Prostate gland (tissue), 2 donors: ENCODE results near the gene SRD5A1. TPM values are rescaled to one million over a fixed set of nuclear protein-coding genes. Genes with fewer than 3 reads are reported as not detected.

Source experiments
- DNase-seq: peaks from one replicate; pipeline ENCODE4 v3.0.0-alpha.2; 2019; ENCODE audit warnings: low spot score
- H3K27ac ChIP-seq, 2 donors: fragments of 200-600 bp; sonication (generic); 2 replicates each; pipeline ENCODE4 v1.5.1; 2017 to 2019
- H3K27me3 ChIP-seq: fragments of 200-600 bp; sonication (generic); replicated peaks from 2 replicates; pipeline ENCODE4 v1.5.1; 2019; ENCODE audit not compliant: insufficient read depth
- H3K36me3 ChIP-seq, 2 donors: fragments of 200-600 bp; sonication (generic); 1 replicate in 1 of 2; 2 replicates in 1 of 2; pipeline versions ENCODE4 v1.5.1 to v1.8.1; 2017 to 2019
- H3K4me1 ChIP-seq: fragments of 200-600 bp; sonication (generic); replicated peaks from 2 replicates; pipeline ENCODE4 v1.5.1; 2019
- H3K4me3 ChIP-seq, 2 donors: fragments of 200-600 bp; sonication (generic); 2 replicates each; pipeline ENCODE4 v1.5.1; 2017 to 2019
- H3K9me3 ChIP-seq: fragments of 200-600 bp; sonication (generic); 2 replicates; pipeline ENCODE4 v1.5.1; 2017
- POLR2A ChIP-seq: fragments of 450-650 bp; IDR thresholded peaks from one replicate; pipeline ENCODE4 v1.6.1; 2016; ENCODE audit warnings: antibody characterized with exemption, mild to moderate bottlenecking
- POLR2AphosphoS5 ChIP-seq: sonication (generic); formaldehyde crosslinking; IDR thresholded peaks from one replicate; pipeline ENCODE4 v1.6.1; 2017; ENCODE audit warnings: antibody characterized with exemption
- WGBS: methylation state at CpG from one replicate; pipeline ENCODE4 v1.1.5; 2018; 5-methylcytosine and 5-hydroxymethylcytosine counted together
- intact Hi-C: fragments of 100-400 bp; cut with DNase I; formaldehyde crosslinking; loops from one replicate; pipeline ENCODE4 v1.14.2; 2022
- total RNA-seq, 2 donors: library from RNA; depleted of rRNA; stranded (reverse); fragments of >200 nt; gene quantifications; one replicate each; pipeline ENCODE4 v1.1.0, GENCODE V29; 2016
- TF ChIP-seq, protein P1 (sequence below), 4 experiments: fragments of 200-600 bp in 2 of 4; fragments of 450-650 bp in 2 of 4; sonication (generic) in 2 of 4; IDR thresholded peaks; 1 replicate in 3 of 4; 2 replicates in 1 of 4; pipeline ENCODE4 v1.5.1; 2016 to 2019; ENCODE audit warnings: antibody characterized with exemption in 4 of 4, mild to moderate bottlenecking in 2 of 4, moderate library complexity in 2 of 4

The SRD5A1 gene
- total RNA-seq, 2 donors from 2014 or later = 9.4 to 29.3 TPM

DNA sequence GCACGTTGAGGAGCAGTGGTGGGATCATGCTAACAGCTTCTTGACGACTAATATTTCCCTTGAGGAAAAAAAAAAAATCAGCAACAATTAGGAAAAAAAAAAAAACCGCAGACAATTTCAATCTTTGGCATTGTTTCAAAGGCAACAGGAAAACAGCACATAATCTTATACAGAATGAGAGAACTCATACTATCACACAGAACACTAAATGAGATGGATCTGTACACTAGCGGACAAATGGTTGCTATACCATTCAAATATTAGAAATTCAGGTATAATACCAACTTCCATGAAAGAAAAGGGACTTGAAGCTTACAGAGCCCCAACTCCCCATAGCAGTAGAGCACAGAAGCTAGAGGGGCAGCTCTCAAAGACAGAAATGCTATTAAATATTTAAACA is 10.0 kb upstream of the SRD5A1 start:
- H3K27ac ChIP-seq = no peak overlapping the region
- H3K36me3 ChIP-seq = peaks cover 0 to 6% of the 10 kb centered on the region in 2 donors
- no peak overlapping the region for H3K4me3 ChIP-seq
- WGBS = 91% methylated on average over 4 of the region's 4 CpGs
- H3K9me3 ChIP-seq = no peaks in the 10 kb centered on the region
- DNase-seq = no peak
- TF ChIP-seq POLR2AphosphoS5 (no peak), POLR2A (no peak)
- TF ChIP-seq, protein P1, sequence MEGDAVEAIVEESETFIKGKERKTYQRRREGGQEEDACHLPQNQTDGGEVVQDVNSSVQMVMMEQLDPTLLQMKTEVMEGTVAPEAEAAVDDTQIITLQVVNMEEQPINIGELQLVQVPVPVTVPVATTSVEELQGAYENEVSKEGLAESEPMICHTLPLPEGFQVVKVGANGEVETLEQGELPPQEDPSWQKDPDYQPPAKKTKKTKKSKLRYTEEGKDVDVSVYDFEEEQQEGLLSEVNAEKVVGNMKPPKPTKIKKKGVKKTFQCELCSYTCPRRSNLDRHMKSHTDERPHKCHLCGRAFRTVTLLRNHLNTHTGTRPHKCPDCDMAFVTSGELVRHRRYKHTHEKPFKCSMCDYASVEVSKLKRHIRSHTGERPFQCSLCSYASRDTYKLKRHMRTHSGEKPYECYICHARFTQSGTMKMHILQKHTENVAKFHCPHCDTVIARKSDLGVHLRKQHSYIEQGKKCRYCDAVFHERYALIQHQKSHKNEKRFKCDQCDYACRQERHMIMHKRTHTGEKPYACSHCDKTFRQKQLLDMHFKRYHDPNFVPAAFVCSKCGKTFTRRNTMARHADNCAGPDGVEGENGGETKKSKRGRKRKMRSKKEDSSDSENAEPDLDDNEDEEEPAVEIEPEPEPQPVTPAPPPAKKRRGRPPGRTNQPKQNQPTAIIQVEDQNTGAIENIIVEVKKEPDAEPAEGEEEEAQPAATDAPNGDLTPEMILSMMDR (IDR thresholded peaks at IDR 0.05) = no peak
- intact Hi-C loops = no loop called here
- H3K4me1 ChIP-seq = no peaks in the 10 kb centered on the region
- H3K27me3 ChIP-seq = no peaks in the 10 kb centered on the region

- intact Hi-C loops = no loop called here
- TF ChIP-seq POLR2AphosphoS5 (no peak), POLR2A (no peak)
- TF ChIP-seq, protein P1 (IDR thresholded peaks at IDR 0.05) = no peak
- WGBS = 93% methylated on average over 3 of the region's 3 CpGs
- Histone ChIP-seq H3K9me3 (no peaks in the 10 kb centered on the region), H3K27ac (no peak overlapping the region), H3K27me3 (no peaks in the 10 kb centered on the region), H3K4me3 (no peak overlapping the region), H3K4me1 (no peaks in the 10 kb centered on the region), H3K36me3 (peaks cover 0 to 6% of the 10 kb centered on the region in 2 donors)
- DNase-seq = no peak
Measured at GRCh38 chr5:6623941-6624340, 9.3 kb upstream of the SRD5A1 start.

- intact Hi-C loops = no loop called here
- WGBS = 87% methylated on average over 10 of the region's 10 CpGs
- no peaks in the 10 kb centered on the region for H3K27me3 ChIP-seq
Measured at GRCh38 chr5:6626508-6626907, 6.7 kb upstream of the SRD5A1 start.

DNA sequence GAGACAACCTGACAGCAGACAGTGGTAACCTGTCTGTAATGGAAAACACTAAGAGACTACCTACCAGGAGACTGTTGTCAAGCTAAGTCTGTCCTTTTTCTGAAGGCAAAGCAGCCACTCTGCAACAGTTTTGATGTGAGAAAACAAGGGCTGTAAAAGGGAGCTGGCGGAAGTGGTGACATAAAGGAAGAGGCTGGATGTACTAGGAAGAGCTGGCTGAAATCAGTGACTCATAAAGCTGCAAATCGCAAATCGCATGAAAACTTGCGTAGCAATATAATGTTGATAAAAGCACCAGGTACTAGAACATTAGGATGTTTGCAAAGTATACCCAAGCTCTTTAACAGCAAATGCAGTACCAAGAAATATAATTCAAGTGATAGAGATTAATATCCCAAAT is 1.8 kb upstream of the SRD5A1 start:
- Histone ChIP-seq H3K27me3 (no peaks in the 10 kb centered on the region), H3K4me3 (no peak overlapping the region), H3K9me3 (no peaks in the 10 kb centered on the region), H3K4me1 (peaks cover 7% of the 10 kb centered on the region), H3K36me3 (no peaks in the 10 kb centered on the region), H3K27ac (no peak overlapping the region)
- WGBS = 89% methylated on average over 4 of the region's 4 CpGs
- DNase-seq = no peak
- TF ChIP-seq POLR2A (no peak), POLR2AphosphoS5 (no peak)
- TF ChIP-seq, protein P1 (IDR thresholded peaks at IDR 0.05) = no peak
- intact Hi-C loops = loop anchor here (5.0 kb wide), 2 partner anchors 1139 to 1209 kb away; partner anchors contain the start of gene ICE1

More at GRCh38 chr5:6626508-6626907, 6.7 kb upstream of the SRD5A1 start:
- no peak for DNase-seq
- no peaks in the 10 kb centered on the region for H3K4me1 ChIP-seq
- TF ChIP-seq, protein P1 (IDR thresholded peaks at IDR 0.05) = no peak
- no peak for TF ChIP-seq POLR2A
- TF ChIP-seq POLR2AphosphoS5 = no peak
- H3K4me3 ChIP-seq = no peak overlapping the region
- no peak overlapping the region for H3K27ac ChIP-seq
- peaks cover 0 to 5% of the 10 kb centered on the region in 2 donors for H3K36me3 ChIP-seq
- no peaks in the 10 kb centered on the region for H3K9me3 ChIP-seq

- Histone ChIP-seq H3K4me1 (peaks cover 7% of the 10 kb centered on the region), H3K27ac (peak overlapping the region; percentile 88 to 93), H3K27me3 (no peaks in the 10 kb centered on the region), H3K4me3 (peak overlapping the region; percentile 68 to 84), H3K36me3 (no peaks in the 10 kb centered on the region), H3K9me3 (no peaks in the 10 kb centered on the region)
- WGBS = under 1% methylated on average over 25 of the region's 33 CpGs
- DNase-seq = no peak
- no peak for TF ChIP-seq POLR2AphosphoS5
- intact Hi-C loops = loop anchor here (2.0 to 5.0 kb wide), 3 partner anchors 80 to 1210 kb away; partner anchors contain the start of genes ICE1 and TENT4A
Measured at GRCh38 chr5:6632324-6632887, 834 bp upstream of the SRD5A1 start.
